Pancreas (tissue), 10 donors: ENCODE measurements around the gene PUM1. TPM values are rescaled to one million over a fixed set of nuclear protein-coding genes. Genes with fewer than 3 reads are reported as not detected.

Experiments
- ATAC-seq, 4 donors: fragments of 200-7000 bp; cut with Tn5 transposase; one replicate each; pipeline versions ENCODE4 v1.8.0 to v1.9.1; 2020; ENCODE audit warnings: mild to moderate bottlenecking in 4 of 4, moderate library complexity in 4 of 4
- DNase-seq, 6 donors: peaks; one replicate each; pipeline ENCODE4 v3.0.0-alpha.2; 2020
- FAIRE-seq: peaks from 2 replicates; lab custom pipeline; 2012; peaks lifted over from hg19 to GRCh38; lab: Jason Lieb, UNC
- H3K27ac ChIP-seq, 4 donors: fragments of 200-600 bp; sonication (generic); 1 replicate in 3 of 4; 2 replicates in 1 of 4; pipeline versions ENCODE4 v1.5.0 to v1.8.0; 2020
- H3K27me3 ChIP-seq, 4 donors: fragments of 200-600 bp; one replicate each; pipeline ENCODE4 v1.8.0; 2021
- H3K36me3 ChIP-seq, 3 donors: fragments of 200-600 bp; sonication (generic) in 1 of 3; one replicate each; pipeline versions ENCODE4 v1.5.0 to v1.8.0; 2020 to 2021
- H3K4me1 ChIP-seq, 3 donors: fragments of 200-600 bp; one replicate each; pipeline ENCODE4 v1.8.0; 2021
- H3K4me3 ChIP-seq, 4 donors: fragments of 200-600 bp; sonication (generic) in 2 of 4; one replicate each; pipeline versions ENCODE4 v1.5.0 to v1.8.0; 2020 to 2021
- H3K9me3 ChIP-seq, 4 donors: fragments of 200-600 bp; one replicate each; pipeline ENCODE4 v1.8.0; 2021
- WGBS, 2 donors: extraction: QIAGEN DNeasy Blood & Tissue Kit; methylation state at CpG; one replicate each; pipeline ENCODE4 v1.1.7; 2013; 5-methylcytosine and 5-hydroxymethylcytosine counted together
- intact Hi-C, 3 donors: fragments of 100-400 bp; cut with DNase I; formaldehyde crosslinking; loops; one replicate each; pipeline versions ENCODE4 v1.11.1 to v1.14.2; 2022
- polyA plus RNA-seq, 2 donors: library from polyadenylated mRNA; stranded (reverse); fragments of 200-250 nt; gene quantifications; one replicate each; pipeline ENCODE4 v1.2.3, GENCODE V29; 2013
- total RNA-seq, 6 donors: library from RNA; stranded (reverse); fragmentation: NEBNext Ultra II Directional in 4 of 6; extraction: Animal tissue kit (Norgen Biotek cat#: 25700) in 4 of 6; gene quantifications; one replicate each; pipeline versions ENCODE4 v1.2.1 to v1.2.4, GENCODE V29; 2021 to 2023
- TF ChIP-seq, protein P1 (sequence below), 4 donors: fragments of 200-600 bp; sonication (generic) in 3 of 4; IDR thresholded peaks; one replicate each; pipeline versions ENCODE4 v1.5.0 to v1.8.0; 2021; ENCODE audit warnings: antibody characterized with exemption in 4 of 4
- donor health status: healthy with polysubstance abuse.
- donor health status: DM: no; HTN: no; CAD: no; lungs with moderate emphysema.
- donor health status: DM: no; HTN: no; CAD: no.
- donor health status: control.
- donor health status: control.
- donor health status: Bipolar disorder and iron deficiency.
- donor health status: DM: yes; HTN: yes; CAD: no.
- donor health status: DM: no; HTN: no; CAD: no.
- donor health status: DM: no; HTN: no; CAD: no.
- donor health status: DM: yes; HTN: yes; CAD: no.

Gene PUM1
- total and polyA plus RNA-seq, 8 donors: 16.9 to 75.8 (median 43.1) TPM

DNA sequence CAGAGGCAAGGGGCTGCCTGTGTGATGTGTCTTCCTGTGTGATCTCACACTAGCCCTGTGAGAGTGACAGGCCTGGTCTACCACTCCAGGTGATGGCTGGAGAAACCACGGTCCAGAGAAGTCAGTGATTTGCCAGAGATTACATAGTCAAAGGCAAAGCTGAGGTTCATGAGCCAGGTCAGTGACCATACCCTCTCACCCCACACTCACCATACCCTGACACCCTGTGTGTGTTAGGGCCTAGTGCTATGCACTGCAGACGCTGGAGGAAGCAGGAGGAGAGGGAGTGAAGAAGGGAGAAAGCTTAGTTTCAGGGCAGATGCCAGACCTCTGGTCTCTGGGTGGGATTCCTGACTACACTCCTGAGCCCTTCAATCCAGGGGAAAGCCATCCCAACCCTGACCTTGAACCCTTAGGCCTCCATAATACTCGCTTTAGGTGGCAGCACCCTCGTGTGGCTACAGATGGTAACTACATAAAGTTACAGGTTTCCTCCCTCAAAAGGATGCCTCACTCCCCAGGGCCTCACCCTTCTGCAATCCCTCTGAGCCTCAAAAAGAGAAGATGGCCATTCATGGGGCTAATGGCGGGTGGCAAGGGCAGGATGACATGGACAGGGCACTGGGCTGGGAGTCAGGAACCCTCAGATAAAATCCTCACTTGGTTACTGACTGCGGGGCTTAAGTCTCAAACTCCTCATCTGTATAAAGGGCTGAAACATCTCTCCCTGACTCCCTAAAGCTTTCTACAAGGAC, 136.2 kb downstream of the PUM1 start:
- Histone ChIP-seq H3K4me3 (no peak overlapping the region), H3K27me3 (no peaks in the 10 kb centered on the region), H3K36me3 (peaks cover 0 to 10% (median 3%) of the 10 kb centered on the region in 3 donors), H3K4me1 (no peaks in the 10 kb centered on the region), H3K27ac (no peak overlapping the region), H3K9me3 (no peaks in the 10 kb centered on the region)
- peak in 1 of 6 donors; percentile 48 for DNase-seq
- intact Hi-C loops: no loop called here
- ATAC-seq: peak; percentile 75 to 85 (median 82)
- WGBS, 2 donors: 48 to 53% methylated on average over 6 of the region's 6 CpGs
- no peak for FAIRE-seq
- TF ChIP-seq, protein P1, sequence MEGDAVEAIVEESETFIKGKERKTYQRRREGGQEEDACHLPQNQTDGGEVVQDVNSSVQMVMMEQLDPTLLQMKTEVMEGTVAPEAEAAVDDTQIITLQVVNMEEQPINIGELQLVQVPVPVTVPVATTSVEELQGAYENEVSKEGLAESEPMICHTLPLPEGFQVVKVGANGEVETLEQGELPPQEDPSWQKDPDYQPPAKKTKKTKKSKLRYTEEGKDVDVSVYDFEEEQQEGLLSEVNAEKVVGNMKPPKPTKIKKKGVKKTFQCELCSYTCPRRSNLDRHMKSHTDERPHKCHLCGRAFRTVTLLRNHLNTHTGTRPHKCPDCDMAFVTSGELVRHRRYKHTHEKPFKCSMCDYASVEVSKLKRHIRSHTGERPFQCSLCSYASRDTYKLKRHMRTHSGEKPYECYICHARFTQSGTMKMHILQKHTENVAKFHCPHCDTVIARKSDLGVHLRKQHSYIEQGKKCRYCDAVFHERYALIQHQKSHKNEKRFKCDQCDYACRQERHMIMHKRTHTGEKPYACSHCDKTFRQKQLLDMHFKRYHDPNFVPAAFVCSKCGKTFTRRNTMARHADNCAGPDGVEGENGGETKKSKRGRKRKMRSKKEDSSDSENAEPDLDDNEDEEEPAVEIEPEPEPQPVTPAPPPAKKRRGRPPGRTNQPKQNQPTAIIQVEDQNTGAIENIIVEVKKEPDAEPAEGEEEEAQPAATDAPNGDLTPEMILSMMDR (IDR thresholded peaks at IDR 0.05): peak in 3 of 4 donors; percentile 38 to 59 (median 58)

DNA sequence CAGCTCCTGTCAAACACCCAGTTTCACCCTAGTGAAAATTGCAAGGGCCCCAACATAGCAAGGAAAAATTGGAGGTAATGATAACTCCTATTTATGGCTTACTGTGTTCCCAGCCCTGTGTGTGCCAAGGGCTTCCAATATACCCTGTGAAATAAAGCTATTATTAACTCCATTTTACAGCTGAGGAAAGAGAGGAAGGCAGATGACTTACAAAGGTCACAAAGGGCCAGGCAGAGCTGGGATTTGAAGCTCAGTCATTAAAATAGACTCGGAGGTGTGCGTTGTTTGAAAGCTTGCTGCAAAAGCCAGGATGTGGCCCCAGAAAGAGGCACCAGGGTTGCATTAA, 136.8 kb downstream of the PUM1 start:
- FAIRE-seq (no peak), DNase-seq (no peak), ATAC-seq (no peak)
- intact Hi-C loops: no loop called here
- Histone ChIP-seq H3K27ac (peak overlapping the region in 1 of 4 donors; percentile 15), H3K9me3 (no peaks in the 10 kb centered on the region), H3K27me3 (no peaks in the 10 kb centered on the region), H3K4me1 (no peaks in the 10 kb centered on the region), H3K36me3 (peaks cover 0 to 7% (median 0%) of the 10 kb centered on the region in 3 donors), H3K4me3 (no peak overlapping the region)
- WGBS, 2 donors: 88 to 90% methylated on average over 2 of the region's 2 CpGs
- TF ChIP-seq, protein P1 (IDR thresholded peaks at IDR 0.05): no peak

DNA sequence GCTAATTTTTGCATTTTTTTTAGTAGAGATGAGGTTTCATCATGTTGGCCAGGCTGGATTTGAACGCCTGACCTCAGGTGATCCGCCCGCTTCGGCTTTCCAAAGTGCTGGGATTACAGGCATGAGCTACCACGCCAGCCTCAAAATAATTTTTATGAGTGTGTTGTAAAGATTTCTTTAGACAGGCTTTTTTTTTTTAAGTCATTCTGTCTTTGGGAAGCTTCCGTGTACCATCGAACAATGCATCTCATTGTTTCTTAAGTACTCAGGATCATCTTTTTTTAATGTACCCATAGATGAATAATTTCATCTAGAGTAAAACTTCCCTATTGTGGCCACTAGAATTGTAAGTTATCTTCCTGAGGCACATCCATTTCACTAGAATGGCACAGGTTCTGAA, 137.3 kb downstream of the PUM1 start:
- no peaks in the 10 kb centered on the region for H3K27me3 ChIP-seq
- H3K27ac ChIP-seq: peak overlapping the region in 1 of 4 donors; percentile 15
- TF ChIP-seq, protein P1 (IDR thresholded peaks at IDR 0.05): no peak
- no peak for FAIRE-seq
- no peak for DNase-seq
- H3K9me3 ChIP-seq: no peaks in the 10 kb centered on the region
- no peaks in the 10 kb centered on the region for H3K4me1 ChIP-seq
- intact Hi-C loops: no loop called here
- no peak overlapping the region for H3K4me3 ChIP-seq
- no peak for ATAC-seq
- peaks cover 0 to 7% (median 0%) of the 10 kb centered on the region in 3 donors for H3K36me3 ChIP-seq
- WGBS, 2 donors: 77 to 90% methylated on average over 7 of the region's 7 CpGs

DNA sequence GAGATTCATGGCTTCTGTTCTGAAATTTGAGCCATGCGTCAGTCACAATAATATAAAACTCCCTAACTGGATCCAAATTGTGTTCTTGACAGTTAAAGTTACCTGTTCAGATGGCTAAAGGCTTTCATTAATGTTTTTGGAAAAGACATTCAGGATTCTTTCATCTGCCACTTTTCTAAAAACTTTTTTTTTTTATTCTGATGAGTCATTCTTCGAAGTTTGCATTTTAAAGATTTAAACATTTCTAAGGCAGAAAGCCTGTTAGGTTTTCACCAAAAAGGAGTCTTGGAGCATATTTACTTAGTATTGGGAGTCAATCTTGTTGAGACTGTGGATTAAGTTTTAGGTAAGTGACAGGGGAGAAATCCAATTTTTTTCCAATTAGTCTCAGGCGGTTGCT, 138.1 kb downstream of the PUM1 start:
- Histone ChIP-seq H3K4me3 (no peak overlapping the region), H3K27me3 (no peaks in the 10 kb centered on the region), H3K36me3 (peaks cover 0 to 7% (median 0%) of the 10 kb centered on the region in 3 donors), H3K27ac (no peak overlapping the region), H3K9me3 (no peaks in the 10 kb centered on the region), H3K4me1 (no peaks in the 10 kb centered on the region)
- intact Hi-C loops: no loop called here
- FAIRE-seq (no peak), DNase-seq (no peak), ATAC-seq (no peak)
- TF ChIP-seq, protein P1 (IDR thresholded peaks at IDR 0.05): no peak
- WGBS, 2 donors: 79 to 87% methylated on average over 3 of the region's 3 CpGs

DNA sequence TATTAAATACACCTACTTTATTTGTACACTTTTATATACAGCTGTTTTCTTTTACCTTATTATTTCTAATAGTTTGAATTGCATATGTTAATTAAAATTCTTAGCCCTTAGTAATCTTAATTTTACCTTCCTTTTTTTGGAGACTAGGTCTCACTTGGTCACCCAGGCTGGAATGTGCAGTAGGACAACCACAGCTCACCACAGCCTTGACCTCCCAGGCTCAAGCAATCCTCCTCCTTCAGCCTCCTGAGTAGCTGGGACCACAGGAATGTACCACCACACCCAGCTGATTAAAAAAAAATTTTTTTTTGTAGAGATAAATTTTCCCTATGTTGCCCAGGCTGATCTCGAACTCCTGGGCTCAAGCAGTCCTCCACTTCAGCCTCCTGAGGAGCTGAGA, 141.9 kb downstream of the PUM1 start:
- H3K27ac ChIP-seq: no peak overlapping the region
- TF ChIP-seq, protein P1 (IDR thresholded peaks at IDR 0.05): no peak
- intact Hi-C loops: no loop called here
- FAIRE-seq (peak; percentile 5), ATAC-seq (no peak), DNase-seq (no peak)
- no peaks in the 10 kb centered on the region for H3K4me1 ChIP-seq
- H3K9me3 ChIP-seq: no peaks in the 10 kb centered on the region
- no peaks in the 10 kb centered on the region for H3K36me3 ChIP-seq
- H3K4me3 ChIP-seq: no peak overlapping the region
- 80 to 97% methylated on average over 1 of the region's 1 CpG for WGBS, 2 donors
- no peaks in the 10 kb centered on the region for H3K27me3 ChIP-seq
